HG02938 (cell line): ENCODE results near the gene RBFOX2.

Experiments used
- ATAC-seq: cut with Tn5 transposase; IDR thresholded peaks from one replicate; pipeline ENCODE4 v1.9.1; 2021; ENCODE audit warnings: mild to moderate bottlenecking, moderate library complexity; ENCODE audit not compliant: unreplicated experiment

Gene RBFOX2

DNA sequence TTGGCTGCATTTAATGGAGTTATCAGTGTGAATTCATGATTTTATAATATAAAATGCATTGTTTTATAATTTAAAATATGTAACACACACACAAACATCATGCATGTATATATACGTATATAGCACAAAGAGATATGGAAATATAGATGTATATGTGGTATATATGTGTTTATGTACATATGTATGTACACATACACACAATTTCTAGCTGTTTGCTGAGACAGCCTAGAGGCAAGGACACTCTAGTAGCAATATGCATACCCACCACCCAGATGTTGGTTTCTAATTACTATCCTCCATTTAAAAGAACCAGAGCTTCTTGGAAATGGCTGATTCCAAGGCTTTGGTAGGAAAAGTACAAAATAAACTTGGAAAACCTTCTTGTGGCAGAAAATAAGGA lies 50.4 kb downstream of the RBFOX2 start:
- ATAC-seq, result no peak

DNA sequence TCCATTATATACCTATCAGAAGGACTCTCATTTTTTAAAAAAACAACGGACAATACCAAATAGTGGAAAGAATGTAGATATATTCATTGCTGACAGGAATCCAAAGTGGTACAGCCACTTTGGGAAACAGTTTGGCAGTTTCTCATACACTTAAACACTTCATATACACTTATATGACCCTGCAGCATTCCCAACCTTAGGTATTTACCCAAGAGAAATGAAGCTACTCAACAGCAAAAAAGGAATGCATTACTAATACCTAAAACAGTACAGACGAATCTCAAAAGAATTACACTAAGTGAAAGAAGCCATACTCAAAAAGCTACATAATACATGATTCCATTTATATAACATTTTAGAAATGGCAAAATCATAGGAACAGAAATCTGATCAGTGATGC lies 51.5 kb downstream of the RBFOX2 start:
- no peak for ATAC-seq

DNA sequence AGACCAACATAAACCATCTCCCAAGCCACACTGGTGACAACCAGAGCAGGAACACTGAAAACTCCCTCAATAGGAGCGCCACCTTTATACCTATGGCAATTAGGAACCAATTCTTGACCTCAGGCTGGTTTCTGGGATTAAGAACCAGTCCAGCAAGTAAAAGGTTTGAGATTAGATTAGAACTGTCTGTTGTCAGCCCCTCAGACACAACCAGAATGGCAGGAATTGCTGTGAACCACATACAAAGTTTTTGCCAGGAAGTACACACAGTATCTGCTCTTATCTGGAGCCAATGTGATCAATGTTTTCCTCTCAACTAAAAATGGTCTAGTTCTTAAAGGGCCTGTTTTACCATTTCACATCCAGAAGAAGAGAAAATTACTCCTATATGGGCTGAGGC lies 55.2 kb downstream of the RBFOX2 start:
- no peak for ATAC-seq

DNA sequence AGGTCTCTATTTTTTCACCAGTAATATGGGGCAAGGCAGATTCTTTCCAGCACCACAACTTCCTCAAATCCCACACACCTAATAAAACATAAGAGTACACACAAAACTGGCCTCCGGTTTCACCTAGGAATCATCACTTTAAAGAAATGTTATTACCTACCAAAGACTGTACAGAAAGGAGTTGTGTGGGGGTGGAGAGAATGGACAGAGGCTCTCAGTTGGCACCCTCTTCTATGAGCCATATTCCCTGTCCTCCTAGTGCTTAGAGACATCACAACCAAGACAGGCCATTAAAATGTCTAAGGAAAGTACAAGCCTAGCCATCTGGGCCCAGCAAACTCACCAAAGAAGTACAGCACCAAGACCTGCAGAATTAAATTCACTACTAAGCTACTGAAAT lies 56.1 kb downstream of the RBFOX2 start:
- no peak for ATAC-seq

DNA sequence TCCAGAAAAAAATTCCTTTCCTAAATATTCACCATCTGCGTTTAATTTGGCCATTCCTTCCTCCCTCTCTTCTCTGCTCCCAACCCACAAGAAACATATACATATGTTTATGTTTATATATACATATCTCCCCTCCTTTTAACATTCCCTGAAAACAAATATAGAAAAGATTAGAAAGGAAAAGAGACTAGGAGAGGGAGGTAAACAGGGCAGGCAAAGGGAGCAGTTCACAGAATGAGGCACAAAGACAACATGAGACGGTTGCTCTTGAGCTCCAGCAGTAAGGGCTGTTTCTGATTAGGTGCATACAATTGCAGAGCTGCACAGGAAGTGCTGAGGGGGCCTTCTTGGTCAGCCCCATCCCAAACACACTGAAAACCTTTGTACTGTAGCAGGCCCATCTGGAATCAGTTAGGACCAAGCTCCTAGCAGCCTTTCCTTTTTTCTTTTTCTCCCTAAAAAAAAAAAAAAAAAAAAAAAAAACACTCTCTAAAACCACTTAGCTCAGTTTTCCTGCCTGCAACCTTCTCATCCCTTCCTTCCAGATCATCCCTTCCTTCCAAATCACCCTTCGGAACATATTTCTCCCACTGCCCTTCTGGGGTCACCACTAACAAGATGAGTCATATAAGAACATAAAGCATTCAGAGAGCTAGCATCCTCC lies 57.0 kb downstream of the RBFOX2 start:
- no peak for ATAC-seq

DNA sequence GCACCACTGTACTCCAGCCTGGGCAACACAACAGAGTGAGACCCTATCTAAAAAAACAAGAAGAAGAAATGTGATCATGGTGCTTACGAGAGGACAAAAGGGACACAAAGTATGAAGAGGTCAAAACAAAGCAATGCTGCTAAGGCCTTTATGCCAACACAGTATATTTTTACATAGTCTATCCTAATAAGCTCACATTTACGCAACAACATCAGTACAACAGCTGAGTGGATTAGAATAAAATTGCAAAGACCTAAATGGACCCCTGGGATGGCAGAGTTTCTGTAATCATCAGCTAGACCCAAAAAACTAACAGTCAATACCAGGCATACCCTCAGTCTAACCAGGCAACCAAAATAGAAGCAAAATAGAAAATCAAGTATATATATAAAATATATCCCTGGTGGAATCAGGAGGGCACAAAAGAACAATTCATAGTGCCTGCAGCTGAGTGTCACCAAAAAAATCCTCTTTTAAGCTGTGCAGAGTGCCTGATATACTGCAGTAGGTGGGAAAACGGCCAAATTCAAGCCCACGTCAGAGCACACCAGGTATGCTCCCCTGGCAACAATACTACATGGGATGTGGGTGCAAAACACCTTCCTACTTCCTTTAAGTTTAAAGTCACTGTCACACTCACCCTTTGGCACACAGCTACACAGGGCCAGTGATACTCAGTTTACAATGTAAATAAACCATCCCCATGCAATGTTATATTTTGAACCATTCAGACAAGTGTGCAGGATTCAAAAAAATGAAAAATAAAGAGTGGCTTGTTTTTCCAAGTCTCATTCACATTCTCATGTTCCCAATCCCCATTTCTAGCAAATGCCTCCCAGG lies 57.8 kb downstream of the RBFOX2 start:
- no peak for ATAC-seq

DNA sequence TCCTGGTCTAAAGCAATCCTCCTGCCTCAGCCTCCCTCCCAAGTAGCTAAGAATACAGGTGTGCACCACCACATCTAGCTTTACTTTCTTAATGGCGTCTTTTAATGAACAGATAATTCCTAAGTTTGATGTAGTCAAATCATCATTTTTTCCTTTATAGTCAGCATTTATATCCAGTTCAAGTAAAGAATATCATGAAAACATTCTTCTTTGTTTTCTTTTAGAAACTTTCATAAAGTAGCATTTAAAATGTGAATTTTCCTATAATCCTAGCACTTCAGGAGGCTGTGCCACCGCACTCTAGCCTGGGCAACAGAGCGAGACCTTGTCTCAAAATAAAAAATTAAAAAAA lies 61.6 kb downstream of the RBFOX2 start:
- ATAC-seq, result no peak

DNA sequence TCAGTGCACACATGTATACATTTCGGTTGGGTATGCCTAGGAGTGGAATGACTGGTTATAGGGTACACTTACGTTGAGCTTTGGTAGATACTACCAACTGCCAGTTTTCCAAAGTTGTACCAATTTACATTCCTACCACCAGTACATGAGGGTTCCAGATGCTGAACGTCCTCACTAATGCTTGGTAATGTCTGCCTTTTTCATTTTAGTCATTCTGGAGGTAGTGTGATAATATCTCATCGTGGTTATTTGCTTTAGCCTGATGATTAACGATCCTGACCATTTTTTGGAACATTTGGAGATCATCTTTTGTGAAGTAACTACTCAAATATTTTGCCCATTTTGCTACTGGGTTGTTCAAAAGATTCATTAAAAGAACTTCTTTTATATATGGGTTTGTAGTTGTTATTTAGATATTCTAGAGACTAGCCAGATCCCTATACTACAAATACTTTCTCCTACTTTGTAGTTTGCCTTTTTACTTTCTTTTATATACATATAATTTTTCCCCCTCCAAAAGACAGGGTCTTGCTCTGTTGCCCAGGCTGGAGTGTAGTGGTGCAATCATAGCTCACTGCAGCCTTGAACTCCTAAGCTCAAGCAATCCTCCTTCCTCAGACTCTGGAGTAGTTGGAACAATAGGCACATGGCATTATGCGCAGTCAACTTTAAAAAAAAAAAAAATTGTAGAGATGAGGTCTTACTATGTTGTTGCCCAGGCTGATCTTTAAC lies 62.1 kb downstream of the RBFOX2 start:
- no peak for ATAC-seq

DNA sequence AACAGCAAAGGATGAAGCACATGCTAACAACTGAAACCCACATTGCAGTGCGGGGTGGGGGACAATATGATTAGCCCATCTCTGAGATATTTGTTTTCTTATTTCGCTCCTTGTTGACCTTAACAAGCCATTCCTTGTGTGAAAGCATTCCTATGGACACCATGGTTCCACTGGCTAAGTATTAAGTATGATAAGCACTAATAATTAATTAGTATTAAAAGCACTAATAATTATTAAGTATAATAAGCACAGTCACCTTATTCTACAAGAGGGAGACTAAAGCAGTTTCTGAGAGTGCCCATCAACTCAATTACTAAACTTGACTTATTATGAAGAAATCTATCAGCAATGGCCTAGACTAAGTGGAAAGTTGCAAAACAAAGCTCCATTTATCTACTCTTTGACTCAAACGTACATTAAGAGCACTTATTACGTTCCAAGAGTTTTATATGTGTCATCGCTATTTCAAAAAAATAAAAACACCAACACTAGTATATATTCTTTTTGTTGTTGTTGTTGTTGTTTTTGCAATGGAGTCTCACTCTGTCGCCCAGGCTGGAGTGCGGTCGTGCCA lies 65.3 kb downstream of the RBFOX2 start:
- ATAC-seq, result no peak

DNA sequence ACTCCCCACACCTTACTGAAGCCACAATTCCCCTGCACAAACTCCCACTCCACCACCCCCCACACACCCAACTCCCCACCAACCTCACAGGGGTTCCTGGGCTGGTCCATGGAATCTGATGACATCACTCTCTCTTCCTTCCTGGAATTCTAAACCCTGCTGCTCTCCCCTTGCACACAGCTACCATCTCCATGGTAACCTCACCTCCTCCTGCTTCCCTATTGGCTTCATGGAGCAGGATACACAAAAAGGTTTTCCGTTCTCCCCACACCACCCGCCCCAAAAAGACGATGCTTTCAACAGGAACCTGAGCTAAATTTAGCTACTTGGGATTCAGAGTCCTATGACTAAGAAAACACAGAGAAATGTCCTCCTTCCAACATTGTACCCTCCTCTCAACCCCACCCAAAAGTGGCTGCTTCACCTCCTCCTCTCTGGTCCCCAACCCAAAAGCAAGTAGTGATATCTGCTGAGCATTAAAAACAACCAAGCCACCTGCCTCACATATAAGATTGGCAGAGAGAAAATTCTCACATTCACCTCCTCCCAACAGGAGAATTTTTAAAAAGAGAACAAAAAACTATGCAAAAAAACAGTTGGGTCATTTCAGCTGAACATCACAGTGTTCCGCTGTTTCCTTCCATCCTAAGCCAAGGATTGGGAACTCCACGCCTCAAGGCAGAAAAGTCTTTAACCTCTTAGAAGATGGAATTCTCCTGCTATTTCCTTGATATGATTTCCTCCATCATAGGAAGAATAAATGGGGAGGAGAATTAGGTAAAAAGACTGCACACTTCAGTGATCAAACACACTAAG lies 66.9 kb downstream of the RBFOX2 start:
- ATAC-seq, result no peak

DNA sequence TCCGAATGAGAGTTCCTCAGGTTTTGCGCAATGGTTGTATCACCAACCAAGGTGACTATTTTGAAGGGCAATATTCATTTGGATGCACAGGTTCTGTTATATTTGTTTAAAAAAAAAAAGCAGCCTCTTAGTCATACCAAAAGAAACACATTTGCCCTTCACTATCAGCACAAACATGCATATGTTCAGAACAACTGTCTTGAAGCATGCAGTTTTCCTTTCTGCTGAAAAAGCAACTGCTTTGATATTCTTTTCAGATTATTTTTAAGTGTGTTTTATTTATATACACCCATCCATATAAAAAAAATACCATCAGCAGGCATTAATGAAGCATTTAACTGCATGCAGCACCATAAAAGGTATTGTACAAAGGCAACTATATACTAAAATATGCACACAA lies 67.8 kb downstream of the RBFOX2 start:
- ATAC-seq, result no peak

DNA sequence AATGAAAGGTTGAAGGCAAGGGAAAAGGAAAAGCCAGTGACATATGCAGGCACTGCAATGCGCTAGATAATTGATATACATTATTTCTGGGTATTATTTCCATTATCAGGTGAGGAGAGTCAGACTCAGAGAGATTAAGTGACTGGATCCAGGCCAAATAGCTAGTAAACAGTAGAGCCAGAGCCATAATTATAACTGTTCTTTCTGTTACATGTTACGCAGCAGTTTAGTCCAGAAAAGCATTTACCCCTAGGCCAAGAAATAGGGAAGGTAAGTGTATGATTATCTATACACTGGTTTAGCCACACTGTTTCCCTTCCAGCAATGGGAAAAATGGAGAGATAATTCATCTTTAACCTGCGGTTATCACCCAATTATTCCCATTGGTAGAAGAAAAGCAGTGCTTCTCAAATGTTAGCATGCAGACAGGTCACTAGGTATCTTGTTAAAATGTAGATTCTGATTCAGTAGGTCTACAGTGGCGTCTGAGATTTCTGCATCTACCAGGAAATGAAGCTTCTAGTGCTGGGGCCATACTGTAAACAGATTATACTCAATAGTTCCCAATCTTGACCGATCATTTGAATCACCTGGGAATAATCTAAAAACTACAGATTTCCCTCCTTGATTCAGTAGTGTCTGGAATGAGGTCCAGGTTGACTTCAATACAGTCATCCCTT lies 69.4 kb downstream of the RBFOX2 start:
- ATAC-seq, result no peak

DNA sequence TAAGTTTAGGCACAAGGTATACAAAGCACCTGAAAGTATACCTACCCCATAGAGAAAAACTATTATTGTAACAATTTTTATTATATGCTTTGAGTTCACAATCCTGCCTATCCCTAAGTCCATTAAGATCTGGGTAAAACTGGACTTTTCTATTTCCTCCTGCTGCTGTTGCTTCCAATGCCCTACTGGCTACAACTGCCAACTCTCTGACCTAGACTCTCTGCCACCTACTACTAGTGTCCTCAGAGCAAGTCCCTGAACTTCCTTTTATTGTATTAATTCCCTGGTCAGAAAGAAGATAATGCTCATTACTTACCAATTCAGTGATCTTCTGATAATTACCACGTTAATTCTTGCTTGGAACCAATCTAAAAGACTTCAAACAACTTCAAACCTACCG lies 70.3 kb downstream of the RBFOX2 start:
- ATAC-seq, result no peak

DNA sequence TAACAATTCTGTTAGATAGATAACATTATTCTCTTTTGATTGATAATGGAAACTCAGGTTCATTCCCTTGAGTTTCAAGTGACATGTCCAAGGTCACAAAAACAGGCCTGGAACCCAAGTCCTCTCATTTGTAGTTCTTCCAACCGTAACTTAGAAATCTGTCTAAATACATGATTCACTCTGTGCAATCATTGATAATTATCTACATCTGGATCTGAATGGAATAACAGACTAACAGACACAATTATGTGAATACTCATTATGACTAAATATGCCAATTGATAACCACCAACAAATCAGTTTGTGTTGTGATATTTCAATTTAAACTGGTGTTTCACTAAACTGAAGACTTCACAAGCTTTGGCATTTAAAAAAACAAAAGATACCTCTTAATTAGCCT lies 71.0 kb downstream of the RBFOX2 start:
- ATAC-seq, result no peak

DNA sequence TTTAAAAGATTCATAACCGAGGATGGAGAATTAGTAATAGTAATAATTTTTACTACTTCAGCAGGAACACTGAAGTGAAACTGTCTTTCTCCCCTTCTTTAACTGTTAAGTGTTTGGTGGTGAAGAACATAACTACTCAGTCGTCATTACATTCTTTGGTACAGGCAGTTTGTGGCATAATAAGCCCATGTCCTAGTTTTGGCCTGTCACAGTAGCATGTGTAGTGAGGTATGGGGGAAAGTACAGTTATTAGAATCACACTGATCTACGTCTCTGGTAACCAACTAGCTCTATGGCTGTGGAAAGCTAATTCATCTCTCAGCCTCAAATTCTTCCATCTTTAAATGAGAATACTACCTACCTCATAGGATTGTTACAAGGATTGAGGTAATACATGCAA lies 71.8 kb downstream of the RBFOX2 start:
- no peak for ATAC-seq

DNA sequence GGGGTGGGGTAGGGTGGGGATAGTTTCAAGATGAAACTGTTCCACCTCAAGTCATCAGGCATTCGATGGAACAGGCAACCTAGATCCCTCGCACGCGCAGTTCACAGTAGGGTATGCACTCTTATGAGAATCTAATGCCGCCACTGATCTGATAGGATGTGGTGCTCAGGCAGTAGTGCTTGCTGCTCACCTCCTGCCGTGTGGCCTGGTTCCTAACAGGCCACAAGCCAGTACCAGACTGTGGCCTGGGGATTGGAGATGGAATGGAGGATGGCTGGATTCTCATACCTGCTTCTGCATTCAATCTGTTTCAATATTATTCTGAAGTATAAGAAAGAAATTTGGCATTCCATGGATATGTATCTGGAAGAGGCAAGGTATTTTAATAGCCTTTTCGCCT lies 73.1 kb downstream of the RBFOX2 start:
- no peak for ATAC-seq

DNA sequence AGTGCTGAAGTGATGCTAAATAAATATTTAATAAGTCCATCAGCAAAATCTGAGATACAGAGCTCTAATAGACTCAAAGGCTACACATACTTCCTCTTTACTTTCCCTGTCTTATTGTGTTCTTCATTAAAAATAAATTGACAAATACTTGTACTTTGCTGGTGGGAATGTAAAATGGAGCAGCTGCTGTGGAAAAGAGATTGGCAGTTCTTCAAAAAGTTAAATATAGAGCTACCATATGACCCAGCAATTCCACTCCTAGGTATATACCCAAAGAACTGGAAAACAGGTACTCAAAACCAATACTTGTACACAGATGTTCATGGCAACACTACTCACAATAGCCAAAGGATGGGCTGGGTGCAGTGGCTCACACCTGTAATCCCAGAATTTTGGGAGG lies 76.0 kb downstream of the RBFOX2 start:
- no peak for ATAC-seq

DNA sequence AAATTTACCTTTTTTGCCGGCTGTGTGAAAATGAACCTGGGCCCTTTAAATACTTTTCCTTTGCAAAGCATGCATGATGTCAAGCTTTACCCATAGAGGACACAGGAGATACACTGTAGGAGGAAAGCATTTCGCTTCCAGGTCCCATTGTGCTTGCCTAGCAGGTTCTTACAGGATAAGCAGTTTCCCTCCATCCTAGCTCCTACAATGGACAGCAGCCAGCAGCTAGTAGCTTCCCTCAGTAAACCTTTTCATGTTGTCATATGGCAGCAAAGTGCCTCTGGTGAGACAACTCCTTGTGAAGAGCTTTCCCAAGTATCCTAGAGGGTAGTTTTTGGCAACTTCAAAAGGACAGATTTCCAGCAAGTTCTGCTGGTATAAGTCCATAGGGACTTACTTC lies 78.4 kb downstream of the RBFOX2 start:
- ATAC-seq, result no peak

DNA sequence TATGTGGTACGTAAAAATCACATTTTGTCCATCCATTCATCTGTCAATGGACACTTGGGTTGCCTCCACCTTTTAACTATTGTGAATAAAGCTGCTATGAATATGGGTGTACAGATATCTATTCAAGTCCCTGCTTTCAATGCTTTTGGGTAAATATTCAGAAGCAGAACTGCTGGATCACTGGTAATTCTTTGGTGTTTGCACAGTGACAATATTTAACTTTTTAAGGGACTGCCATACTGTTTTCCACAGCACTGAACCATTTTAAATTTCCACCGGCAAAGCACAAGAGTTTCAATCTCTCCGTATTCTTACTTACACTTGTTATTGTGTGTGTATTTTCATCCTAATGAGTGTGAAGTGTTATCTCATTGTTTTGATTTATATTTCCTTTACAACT lies 79.4 kb downstream of the RBFOX2 start:
- no peak for ATAC-seq

DNA sequence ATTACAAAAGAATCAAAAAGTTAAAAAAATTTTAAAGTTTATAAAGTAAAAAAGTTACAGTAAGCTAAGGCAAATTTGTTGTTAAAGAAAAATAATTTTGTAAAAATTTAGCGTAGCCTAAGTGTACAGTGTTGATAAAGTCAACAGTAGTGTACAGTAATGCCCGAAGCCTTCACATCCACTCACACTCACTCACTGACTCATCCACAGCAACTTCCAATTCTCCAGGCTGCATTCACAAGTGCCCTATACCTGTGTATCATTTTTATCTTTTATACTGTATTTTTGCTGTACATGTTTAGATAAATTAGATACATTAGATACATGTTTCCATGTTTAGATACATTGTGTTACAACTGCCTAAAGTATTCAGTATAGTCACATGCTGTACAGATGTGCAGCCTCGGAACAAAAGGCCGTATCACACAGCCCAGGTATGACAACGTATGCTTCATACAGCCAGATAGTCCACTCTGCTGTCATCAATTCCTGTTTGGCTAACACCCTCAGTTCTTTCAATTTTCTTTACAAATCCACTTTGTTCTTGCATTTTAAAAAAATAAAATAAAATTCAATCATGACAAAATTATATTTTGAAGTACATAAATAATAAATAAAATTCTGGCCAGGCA lies 80.7 kb downstream of the RBFOX2 start:
- ATAC-seq, result no peak
